HFF-Myc (cell line): ENCODE results near the gene SKA3.

Experiments used
- DNase-seq: peaks from one replicate; pipeline ENCODE4 v3.0.0-alpha.2; 2011; ENCODE audit warnings: low read depth; ENCODE audit errors: extremely low read depth
- H3K4me3 ChIP-seq: replicated peaks from 2 replicates; pipeline ENCODE4 v1.5.1; 2011; ENCODE audit warnings: low read depth, mild to moderate bottlenecking, control low read depth, low read length
- CTCF ChIP-seq: IDR thresholded peaks from 2 replicates; pipeline ENCODE4 v1.5.1; 2012; ENCODE audit warnings: mild to moderate bottlenecking, low read depth, low read length, control low read depth; ENCODE audit errors: missing control alignments

Gene SKA3

GRCh38 chr13:21106089-21106488 lies 70.3 kb downstream of the SKA3 start:
- H3K4me3 ChIP-seq, result no peak overlapping the region
- DNase-seq, result peak; percentile 22
- TF ChIP-seq CTCF, result no peak

- no peak for TF ChIP-seq CTCF
These were observed 71.9 kb downstream of the SKA3 start for GRCh38 chr13:21104199-21105019.

More at GRCh38 chr13:21104199-21105019, 71.9 kb downstream of the SKA3 start:
- H3K4me3 ChIP-seq, result no peak overlapping the region
- no peak for DNase-seq
